Loucy (cell line): ENCODE results near the gene DCAF8L2.
"Not testable (repeated sequence)": the region's sequence is repeated elsewhere in the genome, so short reads cannot be mapped to it uniquely, and the experiment has no call there.

Source experiments
- H2AFZ ChIP-seq: fragments of 200-600 bp; sonication (generic); 2 replicates; pipeline ENCODE4 v1.6.0; 2016; ENCODE audit warnings: antibody characterized with exemption, mild to moderate bottlenecking, low read length, moderate library complexity
- H3F3A ChIP-seq: fragments of 200-600 bp; 2 replicates; pipeline ENCODE4 v1.6.0; 2016; ENCODE audit warnings: antibody characterized with exemption, low read depth, mild to moderate bottlenecking
- H3K27me3 ChIP-seq: fragments of 200-600 bp; sonication (generic); 2 replicates; pipeline ENCODE4 v1.6.1; 2014; ENCODE audit warnings: low read length, mild to moderate bottlenecking; ENCODE audit not compliant: insufficient read depth, poor library complexity, severe bottlenecking
- H3K36me3 ChIP-seq: fragments of 200-600 bp; sonication (generic); 2 replicates; pipeline ENCODE4 v1.6.1; 2016; ENCODE audit warnings: low read length; ENCODE audit not compliant: insufficient read depth
- H3K4me1 ChIP-seq: fragments of 200-600 bp; sonication (generic); 2 replicates; pipeline ENCODE4 v1.5.1; 2014; ENCODE audit warnings: low read length, mild to moderate bottlenecking; ENCODE audit not compliant: insufficient read depth, poor library complexity, severe bottlenecking
- H3K4me2 ChIP-seq: fragments of 200-600 bp; sonication (generic); 2 replicates; pipeline ENCODE4 v1.6.0; 2014; ENCODE audit warnings: antibody characterized with exemption, low read length, low read depth, mild to moderate bottlenecking; ENCODE audit not compliant: poor library complexity, severe bottlenecking
- H3K4me3 ChIP-seq: fragments of 200-600 bp; sonication (generic); 2 replicates; pipeline ENCODE4 v1.5.1; 2014; ENCODE audit warnings: low read length, mild to moderate bottlenecking, mixed read lengths; ENCODE audit not compliant: poor library complexity, severe bottlenecking
- H3K79me2 ChIP-seq: fragments of 200-600 bp; sonication (generic); 2 replicates; pipeline ENCODE4 v1.6.1; 2014; ENCODE audit warnings: low read length; ENCODE audit not compliant: insufficient read depth
- H3K9ac ChIP-seq: fragments of 200-600 bp; sonication (generic); 2 replicates; pipeline ENCODE4 v1.6.0; 2014; ENCODE audit warnings: mild to moderate bottlenecking, low read depth, low read length, moderate library complexity; ENCODE audit not compliant: poor library complexity, severe bottlenecking
- H3K9me2 ChIP-seq: fragments of 200-600 bp; sonication (generic); replicated peaks from 2 replicates; pipeline ENCODE4 v1.6.1; 2016; ENCODE audit warnings: low read depth, low read length, mixed read lengths
- H3K9me3 ChIP-seq: fragments of 200-600 bp; sonication (generic); 2 replicates; pipeline ENCODE4 v1.6.1; 2014; ENCODE audit warnings: mild to moderate bottlenecking, antibody characterized with exemption, low read length, low read depth; ENCODE audit not compliant: insufficient read depth
- H4K20me1 ChIP-seq: fragments of 200-600 bp; sonication (generic); 2 replicates; pipeline ENCODE4 v1.6.0; 2014; ENCODE audit warnings: antibody characterized with exemption, low read length, mild to moderate bottlenecking; ENCODE audit not compliant: insufficient read depth, poor library complexity, severe bottlenecking
- EZH2phosphoT487 ChIP-seq: fragments of 200-600 bp; IDR thresholded peaks from 2 replicates; pipeline ENCODE4 v1.6.1; 2018; ENCODE audit warnings: antibody characterized with exemption, mild to moderate bottlenecking, moderate library complexity, borderline replicate concordance
- TF ChIP-seq, protein P1 (sequence below): fragments of 200-600 bp; sonication (generic); conservative IDR thresholded peaks from 2 replicates; pipeline ENCODE4 v1.5.1; 2014; ENCODE audit warnings: mild to moderate bottlenecking, antibody characterized with exemption, low read length

Gene DCAF8L2

DNA sequence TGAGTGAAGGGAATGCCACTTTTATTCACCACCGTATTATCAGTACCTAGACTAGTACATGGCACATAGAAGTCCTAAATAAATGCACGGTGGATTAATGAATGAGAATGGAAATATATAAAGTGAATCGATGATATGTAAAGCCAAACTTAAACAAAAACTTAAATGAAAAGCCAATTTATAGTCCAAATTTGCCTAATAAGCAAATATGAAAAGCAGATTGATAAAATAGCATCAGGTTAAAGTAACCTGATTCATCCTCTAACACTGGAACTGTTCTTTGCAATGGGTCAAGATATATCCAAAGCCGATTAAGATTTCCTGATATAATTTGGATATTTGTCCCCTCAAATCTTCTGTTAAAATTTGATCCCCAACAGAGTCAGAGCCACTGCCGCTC, 150.8 kb downstream of the DCAF8L2 start:
- no peak for TF ChIP-seq EZH2phosphoT487
- TF ChIP-seq, protein P1, sequence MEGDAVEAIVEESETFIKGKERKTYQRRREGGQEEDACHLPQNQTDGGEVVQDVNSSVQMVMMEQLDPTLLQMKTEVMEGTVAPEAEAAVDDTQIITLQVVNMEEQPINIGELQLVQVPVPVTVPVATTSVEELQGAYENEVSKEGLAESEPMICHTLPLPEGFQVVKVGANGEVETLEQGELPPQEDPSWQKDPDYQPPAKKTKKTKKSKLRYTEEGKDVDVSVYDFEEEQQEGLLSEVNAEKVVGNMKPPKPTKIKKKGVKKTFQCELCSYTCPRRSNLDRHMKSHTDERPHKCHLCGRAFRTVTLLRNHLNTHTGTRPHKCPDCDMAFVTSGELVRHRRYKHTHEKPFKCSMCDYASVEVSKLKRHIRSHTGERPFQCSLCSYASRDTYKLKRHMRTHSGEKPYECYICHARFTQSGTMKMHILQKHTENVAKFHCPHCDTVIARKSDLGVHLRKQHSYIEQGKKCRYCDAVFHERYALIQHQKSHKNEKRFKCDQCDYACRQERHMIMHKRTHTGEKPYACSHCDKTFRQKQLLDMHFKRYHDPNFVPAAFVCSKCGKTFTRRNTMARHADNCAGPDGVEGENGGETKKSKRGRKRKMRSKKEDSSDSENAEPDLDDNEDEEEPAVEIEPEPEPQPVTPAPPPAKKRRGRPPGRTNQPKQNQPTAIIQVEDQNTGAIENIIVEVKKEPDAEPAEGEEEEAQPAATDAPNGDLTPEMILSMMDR, result no peak
- Histone ChIP-seq H3K4me3 (no peak overlapping the region), H2AFZ (no peak overlapping the region), H3K27me3 (no peaks in the 10 kb centered on the region), H3K79me2 (no peaks in the 10 kb centered on the region), H3F3A (no peaks in the 10 kb centered on the region), H4K20me1 (no peaks in the 10 kb centered on the region), H3K36me3 (no peaks in the 10 kb centered on the region), H3K4me1 (no peaks in the 10 kb centered on the region), H3K9ac (no peak overlapping the region), H3K9me2 (no peaks in the 10 kb centered on the region), H3K4me2 (no peak overlapping the region), H3K9me3 (no peaks in the 10 kb centered on the region)

DNA sequence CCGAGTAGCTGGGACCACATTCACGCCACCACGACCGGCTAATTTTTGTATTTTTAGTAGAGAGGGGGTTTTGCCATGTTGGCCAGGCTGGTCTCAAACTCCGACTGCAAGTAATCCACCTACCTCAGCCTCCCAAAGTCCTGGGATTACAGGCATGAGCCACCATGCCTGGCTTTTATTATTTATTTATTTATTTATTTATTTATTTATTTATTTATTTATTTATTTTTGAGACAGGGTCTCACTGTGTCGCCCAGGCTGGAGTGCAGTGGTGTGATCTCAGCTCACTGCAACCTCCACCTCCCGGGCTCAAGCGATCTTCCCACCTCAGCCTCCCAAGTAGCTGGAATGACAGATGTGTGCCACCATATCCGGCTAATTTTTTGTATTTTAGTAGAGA, 153.4 kb downstream of the DCAF8L2 start:
- not testable (repeated sequence) for H3K9me3 ChIP-seq, H4K20me1 ChIP-seq, H3K4me1 ChIP-seq, H3K36me3 ChIP-seq, H3K79me2 ChIP-seq, H3F3A ChIP-seq, H3K4me3 ChIP-seq, H3K9ac ChIP-seq, H3K9me2 ChIP-seq, H3K4me2 ChIP-seq, H2AFZ ChIP-seq, H3K27me3 ChIP-seq

DNA sequence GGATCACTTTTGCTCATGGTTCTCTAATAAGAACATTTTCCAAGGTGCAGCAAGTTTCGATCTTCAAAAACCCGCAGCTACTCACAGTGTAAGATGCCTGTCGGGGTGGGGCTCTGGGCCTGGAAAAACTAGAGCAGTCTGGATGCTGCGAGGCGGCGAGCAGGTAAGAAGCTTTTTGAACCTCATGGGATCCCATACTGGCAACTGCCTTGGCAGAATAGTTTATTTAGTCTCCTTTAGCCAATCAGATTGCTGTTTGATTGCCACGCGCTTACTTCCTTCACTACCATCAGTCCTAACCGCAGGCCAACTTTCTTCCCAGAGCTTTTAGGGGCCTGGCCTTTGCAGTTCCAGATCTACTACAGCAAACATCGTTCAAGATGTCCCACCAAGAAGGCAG, 156.4 kb downstream of the DCAF8L2 start:
- no peak overlapping the region for H3K4me2 ChIP-seq
- H3K9ac ChIP-seq, result no peak overlapping the region
- no peaks in the 10 kb centered on the region for H3K79me2 ChIP-seq
- H3F3A ChIP-seq, result no peaks in the 10 kb centered on the region
- no peaks in the 10 kb centered on the region for H3K36me3 ChIP-seq
- H3K9me2 ChIP-seq, result no peaks in the 10 kb centered on the region
- H3K4me3 ChIP-seq, result no peak overlapping the region
- no peaks in the 10 kb centered on the region for H3K27me3 ChIP-seq
- TF ChIP-seq, protein P1, result no peak
- no peak for TF ChIP-seq EZH2phosphoT487
- no peaks in the 10 kb centered on the region for H4K20me1 ChIP-seq
- H2AFZ ChIP-seq, result no peak overlapping the region
- H3K4me1 ChIP-seq, result no peaks in the 10 kb centered on the region
- no peaks in the 10 kb centered on the region for H3K9me3 ChIP-seq

DNA sequence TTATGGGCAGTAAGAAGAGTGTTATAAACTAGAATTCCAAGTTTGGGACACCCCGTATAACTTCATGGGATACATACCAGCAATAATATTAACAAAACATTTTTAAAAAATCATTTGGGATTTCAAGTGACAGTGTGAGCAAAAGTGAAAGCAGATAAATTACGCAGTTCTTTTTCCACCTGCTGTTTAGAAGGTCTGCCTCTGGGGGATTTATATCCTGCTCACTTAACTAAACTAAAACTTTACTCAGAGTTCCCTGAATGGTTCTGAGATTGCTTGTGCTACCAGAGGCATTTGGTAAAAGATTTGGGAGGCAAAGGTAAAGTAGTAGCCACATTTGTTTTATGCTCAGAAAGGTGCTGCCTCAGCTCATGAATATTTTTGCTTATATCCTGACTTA, 160.2 kb downstream of the DCAF8L2 start:
- H3K4me2 ChIP-seq, H3K27me3 ChIP-seq, H3K4me1 ChIP-seq: not testable (repeated sequence)

More for the DNA sequence above, 160.2 kb downstream of the DCAF8L2 start:
- H4K20me1 ChIP-seq, H2AFZ ChIP-seq, H3F3A ChIP-seq, H3K9me2 ChIP-seq, H3K4me3 ChIP-seq, H3K79me2 ChIP-seq, H3K36me3 ChIP-seq, H3K9me3 ChIP-seq, H3K9ac ChIP-seq: not testable (repeated sequence)
